ENCODE data around the gene RYR2. TPM values are rescaled to one million over a fixed set of nuclear protein-coding genes. Genes with fewer than 3 reads are reported as not detected.
A peak's percentile ranks its signal among the peaks of the same experiment; 100 is the strongest.

The RYR2 gene
- total and polyA plus RNA-seq, 12 donors = 43.1 to 1,252 (median 872) TPM

- no peak for DNase-seq
- peak overlapping the region in 2 of 10 donors; percentile 21 to 26 for H3K27ac ChIP-seq
- TF ChIP-seq, protein P1, sequence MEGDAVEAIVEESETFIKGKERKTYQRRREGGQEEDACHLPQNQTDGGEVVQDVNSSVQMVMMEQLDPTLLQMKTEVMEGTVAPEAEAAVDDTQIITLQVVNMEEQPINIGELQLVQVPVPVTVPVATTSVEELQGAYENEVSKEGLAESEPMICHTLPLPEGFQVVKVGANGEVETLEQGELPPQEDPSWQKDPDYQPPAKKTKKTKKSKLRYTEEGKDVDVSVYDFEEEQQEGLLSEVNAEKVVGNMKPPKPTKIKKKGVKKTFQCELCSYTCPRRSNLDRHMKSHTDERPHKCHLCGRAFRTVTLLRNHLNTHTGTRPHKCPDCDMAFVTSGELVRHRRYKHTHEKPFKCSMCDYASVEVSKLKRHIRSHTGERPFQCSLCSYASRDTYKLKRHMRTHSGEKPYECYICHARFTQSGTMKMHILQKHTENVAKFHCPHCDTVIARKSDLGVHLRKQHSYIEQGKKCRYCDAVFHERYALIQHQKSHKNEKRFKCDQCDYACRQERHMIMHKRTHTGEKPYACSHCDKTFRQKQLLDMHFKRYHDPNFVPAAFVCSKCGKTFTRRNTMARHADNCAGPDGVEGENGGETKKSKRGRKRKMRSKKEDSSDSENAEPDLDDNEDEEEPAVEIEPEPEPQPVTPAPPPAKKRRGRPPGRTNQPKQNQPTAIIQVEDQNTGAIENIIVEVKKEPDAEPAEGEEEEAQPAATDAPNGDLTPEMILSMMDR (IDR thresholded peaks at IDR 0.05) = no peak
- no peaks in the 10 kb centered on the region for H3K9me3 ChIP-seq
- intact Hi-C loops (cut with DNase I) = no loop called here
- peak; percentile 8 to 69 (median 42) for ATAC-seq
- 47 to 74% methylated on average over 2 of the region's 2 CpGs for WGBS, 2 donors
- peaks cover 0 to 9% (median 0%) of the 10 kb centered on the region in 9 donors for H3K36me3 ChIP-seq
- H3K4me1 ChIP-seq = peaks cover 2 to 67% (median 23%) of the 10 kb centered on the region in 9 donors
- no peaks in the 10 kb centered on the region for H3K27me3 ChIP-seq
- H3K4me3 ChIP-seq = no peak overlapping the region
These were observed 69.8 kb downstream of the RYR2 start for GRCh38 chr1:237111807-237112206.

DNA sequence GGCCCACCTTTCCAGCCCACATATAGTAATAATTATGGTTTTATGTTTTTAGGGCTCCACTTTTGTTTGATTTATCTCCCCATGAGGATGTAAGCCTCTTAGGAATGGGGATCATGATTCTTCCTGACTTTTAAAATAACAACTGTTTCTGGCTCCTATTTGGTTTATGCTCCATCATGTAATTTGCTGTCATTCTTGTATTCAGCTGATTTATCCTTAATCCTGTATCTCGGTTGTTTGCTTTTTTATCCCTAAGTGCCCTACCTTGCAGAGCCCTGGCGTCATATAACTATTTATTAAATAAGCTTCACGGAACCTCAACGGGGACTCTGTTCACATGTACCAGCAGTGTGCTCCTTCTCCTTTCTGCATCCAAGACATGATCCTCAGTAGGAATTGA lies 70.7 kb downstream of the RYR2 start:
- no peak for DNase-seq
- no peak for ATAC-seq
- Histone ChIP-seq H3K27ac (no peak overlapping the region), H3K36me3 (peaks cover 0 to 9% (median 0%) of the 10 kb centered on the region in 9 donors), H3K4me3 (no peak overlapping the region), H3K27me3 (no peaks in the 10 kb centered on the region), H3K4me1 (peaks cover 2 to 63% (median 20%) of the 10 kb centered on the region in 9 donors), H3K9me3 (no peaks in the 10 kb centered on the region)
- 56 to 62% methylated on average over 4 of the region's 4 CpGs for WGBS, 2 donors
- TF ChIP-seq, protein P1 (IDR thresholded peaks at IDR 0.05) = no peak
- intact Hi-C loops (cut with DNase I) = no loop called here

- Histone ChIP-seq H3K27ac (no peak overlapping the region), H3K4me3 (no peak overlapping the region), H3K4me1 (peaks cover 0 to 60% (median 11%) of the 10 kb centered on the region in 9 donors), H3K27me3 (no peaks in the 10 kb centered on the region), H3K36me3 (peaks cover 0 to 9% (median 0%) of the 10 kb centered on the region in 9 donors), H3K9me3 (no peaks in the 10 kb centered on the region)
- intact Hi-C loops (cut with DNase I) = no loop called here
- 41 to 54% methylated on average over 6 of the region's 6 CpGs for WGBS, 2 donors
- DNase-seq (peak in 1 of 2 donors; percentile 27), ATAC-seq (peak; percentile 29 to 75 (median 60))
- TF ChIP-seq, protein P1 (IDR thresholded peaks at IDR 0.05) = no peak
These were observed 73.1 kb downstream of the RYR2 start for GRCh38 chr1:237115035-237115434.

GRCh38 chr1:237119091-237119490 lies 77.1 kb downstream of the RYR2 start:
- ATAC-seq (peak in 2 of 8 donors; percentile 3 to 19), DNase-seq (no peak)
- intact Hi-C loops (cut with DNase I) = no loop called here
- Histone ChIP-seq H3K36me3 (peaks cover 0 to 9% (median 0%) of the 10 kb centered on the region in 9 donors), H3K4me1 (peaks cover 0 to 70% (median 25%) of the 10 kb centered on the region in 9 donors), H3K9me3 (no peaks in the 10 kb centered on the region), H3K27ac (no peak overlapping the region), H3K27me3 (no peaks in the 10 kb centered on the region), H3K4me3 (no peak overlapping the region)
- TF ChIP-seq, protein P1 (IDR thresholded peaks at IDR 0.05) = no peak
- 62 to 70% methylated on average over 6 of the region's 6 CpGs for WGBS, 2 donors
